GM19351 (cell line): ENCODE data around the gene HSF2BP.
"Not testable (repeated sequence)": the region's sequence is repeated elsewhere in the genome, so short reads cannot be mapped to it uniquely, and the experiment has no call there.

Source experiments
- ATAC-seq: cut with Tn5 transposase; IDR thresholded peaks from one replicate; pipeline ENCODE4 v1.9.1; 2021; ENCODE audit warnings: mild to moderate bottlenecking, moderate library complexity; ENCODE audit not compliant: unreplicated experiment

Gene HSF2BP

DNA sequence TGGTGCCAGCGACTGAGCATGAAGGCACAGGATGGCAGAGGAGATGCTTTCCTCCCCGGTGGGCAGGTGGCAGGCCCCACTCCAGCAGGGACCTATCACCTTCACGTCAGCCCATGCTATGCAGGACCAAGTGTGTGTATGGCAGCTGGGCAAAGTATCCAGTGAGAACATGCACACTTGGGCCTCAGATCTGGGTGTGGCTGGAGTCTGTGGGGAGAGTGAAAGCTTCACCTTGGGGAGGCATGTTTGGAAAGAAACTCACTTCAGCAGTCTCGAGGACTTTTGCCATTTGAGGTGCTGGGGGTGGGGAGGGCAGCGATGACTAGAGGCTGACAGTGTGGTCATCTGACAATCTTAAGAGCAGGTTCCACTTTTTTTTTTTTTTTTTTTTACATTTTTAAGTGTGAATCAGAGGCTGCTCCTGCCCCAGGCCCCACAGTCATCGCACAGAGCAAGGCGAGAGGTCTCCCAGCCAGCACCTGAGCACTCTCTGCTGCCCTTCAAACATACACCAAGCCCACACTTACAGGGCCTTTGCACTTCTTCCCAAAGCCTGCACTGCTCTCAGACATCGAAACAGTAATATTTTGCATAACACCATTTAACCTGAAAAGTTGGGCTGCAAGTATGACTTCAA, 136.7 kb downstream of the HSF2BP start:
- ATAC-seq = not testable (repeated sequence)

DNA sequence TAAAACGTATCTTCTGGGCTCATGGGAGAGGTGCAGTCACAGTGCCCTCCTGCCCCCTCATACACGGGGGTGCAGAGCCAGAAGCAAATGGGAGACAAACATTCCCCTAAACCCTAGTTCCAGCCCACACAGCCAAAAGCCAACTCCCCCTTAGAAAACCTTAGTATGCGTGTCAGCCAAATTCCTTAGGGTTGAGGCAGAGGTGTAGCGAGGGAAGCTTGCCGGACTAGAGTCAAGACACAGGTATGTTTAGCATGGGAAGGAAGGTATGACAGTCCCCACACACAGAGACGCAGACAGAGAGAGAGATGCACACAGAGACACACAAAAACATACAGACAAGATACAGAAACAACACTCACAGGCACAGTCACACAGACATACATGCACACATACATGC, 141.6 kb downstream of the HSF2BP start:
- not testable (repeated sequence) for ATAC-seq

DNA sequence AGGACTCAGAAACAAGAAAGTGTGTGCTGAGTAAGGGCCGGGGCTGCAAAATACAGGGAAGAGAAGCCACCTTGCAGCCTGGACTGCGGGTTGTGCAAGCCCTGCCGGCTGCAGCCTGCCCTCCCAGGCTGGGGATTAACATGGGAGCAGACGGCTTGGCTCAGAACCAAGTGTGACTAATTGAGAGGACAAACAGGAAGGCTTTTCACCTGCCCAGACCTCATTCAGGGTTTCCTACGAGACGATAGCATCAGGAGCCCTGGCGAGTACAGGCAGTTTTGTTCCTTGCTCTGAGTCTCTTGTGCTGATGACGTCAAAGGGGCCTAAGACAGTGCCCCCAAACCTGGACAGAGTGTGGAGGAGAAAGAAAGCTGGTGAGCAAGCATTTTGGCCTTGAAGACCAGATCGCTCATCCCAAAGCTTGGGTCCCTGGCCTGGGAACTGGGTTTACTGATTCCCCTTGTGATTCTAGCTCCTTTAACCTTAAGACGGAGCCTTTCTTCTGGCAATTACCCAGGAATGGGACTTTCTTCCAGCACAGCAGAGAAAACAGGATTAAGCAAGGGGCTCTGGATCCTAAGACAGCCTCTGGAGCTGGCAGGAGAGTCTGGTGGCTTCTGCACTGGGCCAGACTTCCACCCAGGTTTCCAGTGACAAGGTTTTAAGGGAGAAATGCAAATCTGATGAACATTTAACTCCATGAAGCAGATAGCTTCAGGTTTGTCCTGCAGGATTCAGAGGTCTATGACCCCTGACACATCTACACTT, 142.2 kb downstream of the HSF2BP start:
- not testable (repeated sequence) for ATAC-seq

DNA sequence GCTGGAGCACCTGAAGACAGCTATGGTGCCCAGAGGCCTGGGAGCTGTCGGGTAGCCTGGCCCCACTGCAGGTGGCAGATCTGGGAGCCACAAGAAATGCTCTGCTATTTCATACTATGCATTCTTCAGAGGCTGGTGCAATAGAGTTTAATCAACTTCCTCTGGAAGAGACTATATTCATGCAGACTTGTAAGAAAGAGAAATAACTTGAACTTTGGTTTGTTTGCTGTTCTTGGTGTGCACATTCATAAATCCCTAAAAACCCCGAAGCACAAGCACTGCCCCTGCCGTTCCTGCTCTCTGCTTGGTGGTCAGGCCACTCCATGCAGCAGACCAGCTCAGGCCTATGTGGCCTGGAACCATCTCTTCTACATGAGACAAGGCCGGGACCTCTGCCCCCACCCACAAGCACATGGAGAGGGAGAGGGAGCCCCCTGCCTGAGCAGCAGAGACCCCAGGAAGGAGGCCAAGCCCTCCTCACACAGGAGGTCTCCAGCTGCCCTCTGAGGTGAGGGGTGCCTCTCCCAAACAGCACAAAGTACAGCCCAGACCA, 142.9 kb downstream of the HSF2BP start:
- ATAC-seq = not testable (repeated sequence)

DNA sequence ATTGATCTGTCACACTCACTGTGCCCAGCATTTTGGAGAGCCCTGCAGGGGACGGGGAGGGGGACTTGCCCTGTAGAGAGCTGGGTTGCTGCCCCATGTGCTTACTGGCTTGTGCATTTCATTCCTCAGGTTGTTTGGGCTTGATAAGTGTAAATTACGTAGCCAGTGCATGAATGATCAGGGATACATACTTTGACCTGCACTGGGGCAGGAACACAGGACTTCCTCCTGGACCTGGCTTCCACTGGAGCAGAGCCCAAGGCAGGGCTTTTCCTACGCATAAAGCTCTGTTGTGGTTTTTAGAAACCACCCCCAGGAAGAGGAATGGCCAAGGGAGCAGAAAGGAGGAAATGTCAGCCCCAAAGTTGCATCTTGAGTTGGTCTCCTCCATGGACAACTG, 144.5 kb downstream of the HSF2BP start:
- not testable (repeated sequence) for ATAC-seq

DNA sequence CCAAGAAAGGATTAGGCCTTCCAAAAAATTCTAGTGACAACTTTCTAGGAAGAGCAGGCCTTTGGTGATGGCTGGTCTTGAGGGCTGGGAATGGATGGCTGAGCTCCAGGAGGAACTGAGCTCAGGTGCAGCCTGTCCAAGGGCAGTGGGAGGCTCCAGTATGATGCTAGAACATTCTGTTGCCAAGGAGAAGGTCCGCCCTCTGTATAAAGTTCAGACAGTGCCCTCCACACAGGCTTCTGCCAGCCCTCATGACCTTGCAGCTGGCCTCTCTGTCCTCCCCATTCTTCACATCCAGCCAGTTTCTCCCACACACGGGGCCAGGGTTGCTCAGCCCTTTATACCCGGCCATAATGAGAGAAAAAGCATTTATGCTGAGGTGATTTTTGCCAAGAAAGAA, 146.3 kb downstream of the HSF2BP start:
- not testable (repeated sequence) for ATAC-seq

DNA sequence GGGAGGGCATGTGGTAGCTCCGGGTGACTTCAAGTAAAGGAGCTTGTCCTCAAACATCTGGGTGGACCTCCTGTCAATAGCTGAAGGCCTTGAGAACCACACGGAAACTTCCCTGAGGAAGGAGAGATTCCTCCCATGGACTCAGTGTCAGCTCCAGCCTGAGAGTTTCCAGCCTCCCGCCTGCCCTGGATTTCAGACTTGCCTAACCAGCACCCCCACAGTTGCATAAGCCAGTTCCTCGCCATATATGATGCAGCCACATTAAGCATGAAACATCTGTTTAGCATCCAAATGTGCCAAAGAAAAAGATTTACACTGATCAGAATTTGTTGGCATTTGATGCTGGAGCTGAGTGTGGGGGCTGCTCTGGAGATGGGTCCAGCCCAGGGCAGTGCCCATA, 148.1 kb downstream of the HSF2BP start:
- ATAC-seq = not testable (repeated sequence)

DNA sequence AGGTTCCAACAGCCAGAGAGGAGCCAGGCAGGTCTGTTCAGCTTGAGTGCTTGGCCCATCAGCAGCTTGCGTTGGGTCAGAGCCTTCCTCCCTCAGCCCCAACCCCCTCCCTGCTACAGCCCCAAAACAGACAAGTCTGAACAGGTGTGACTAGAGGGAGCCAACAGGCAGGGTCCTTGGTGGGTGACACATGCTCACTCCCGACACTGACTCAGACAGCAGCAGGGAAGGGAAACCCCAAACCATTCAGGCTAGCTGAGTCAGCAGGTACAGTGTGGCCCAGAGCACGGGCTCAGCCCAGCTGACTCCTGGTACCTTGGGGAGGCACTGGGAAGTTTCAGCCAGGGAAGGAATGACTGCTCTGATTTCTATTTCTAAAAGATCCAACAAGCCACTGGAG, 148.6 kb downstream of the HSF2BP start:
- not testable (repeated sequence) for ATAC-seq

DNA sequence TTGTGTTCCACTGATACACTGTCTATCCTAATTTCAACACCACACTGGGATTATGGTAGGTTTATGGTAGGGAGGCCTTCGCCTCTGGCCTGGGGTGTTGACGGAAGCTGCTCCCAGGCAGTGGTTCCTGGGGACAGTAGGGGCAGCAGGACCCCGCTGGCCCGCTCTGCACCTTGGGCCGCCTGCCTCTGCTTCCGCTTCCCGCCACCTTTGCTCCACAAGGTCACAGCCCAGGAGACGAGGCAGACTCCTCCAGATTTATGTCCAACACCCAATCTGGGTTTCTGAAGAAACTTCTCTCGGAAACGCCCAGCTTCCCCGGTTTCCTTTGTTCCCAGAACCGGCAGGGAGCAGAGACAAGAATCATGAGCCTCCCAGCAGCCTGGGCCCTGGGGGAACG, 155.4 kb downstream of the HSF2BP start:
- not testable (repeated sequence) for ATAC-seq

DNA sequence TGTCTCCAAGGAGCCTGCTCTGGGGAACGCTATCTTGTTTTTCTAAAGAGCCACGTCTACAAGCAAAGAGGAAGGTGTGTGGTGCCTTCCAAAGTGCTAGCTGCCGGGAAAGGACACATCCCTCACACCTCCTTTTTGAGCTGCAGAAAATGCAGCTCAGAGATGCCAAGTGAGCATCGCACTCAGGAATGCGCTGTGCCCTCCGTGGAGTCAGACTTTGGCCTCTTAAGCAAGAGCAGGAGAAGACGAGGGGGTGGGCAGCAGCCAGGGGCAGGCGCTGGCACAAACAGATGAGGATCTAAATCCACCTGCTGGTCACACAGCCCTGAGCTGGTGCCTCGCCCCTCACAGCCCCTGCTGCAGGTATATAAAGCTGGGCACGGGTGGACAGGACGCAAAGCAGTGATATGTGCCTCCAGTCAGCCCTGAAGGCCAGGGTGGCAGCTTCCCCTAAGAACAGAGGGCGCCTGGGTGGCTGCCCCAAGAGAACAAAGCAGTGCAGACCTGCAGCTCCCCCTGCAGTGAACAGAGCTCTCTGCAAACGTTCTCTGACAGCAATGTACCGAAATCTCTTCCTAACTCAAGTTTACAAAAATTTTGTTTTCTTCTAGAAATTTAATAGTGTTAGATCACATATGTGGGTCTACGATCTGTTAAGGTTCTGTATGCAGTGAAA, 156.1 kb downstream of the HSF2BP start:
- not testable (repeated sequence) for ATAC-seq

DNA sequence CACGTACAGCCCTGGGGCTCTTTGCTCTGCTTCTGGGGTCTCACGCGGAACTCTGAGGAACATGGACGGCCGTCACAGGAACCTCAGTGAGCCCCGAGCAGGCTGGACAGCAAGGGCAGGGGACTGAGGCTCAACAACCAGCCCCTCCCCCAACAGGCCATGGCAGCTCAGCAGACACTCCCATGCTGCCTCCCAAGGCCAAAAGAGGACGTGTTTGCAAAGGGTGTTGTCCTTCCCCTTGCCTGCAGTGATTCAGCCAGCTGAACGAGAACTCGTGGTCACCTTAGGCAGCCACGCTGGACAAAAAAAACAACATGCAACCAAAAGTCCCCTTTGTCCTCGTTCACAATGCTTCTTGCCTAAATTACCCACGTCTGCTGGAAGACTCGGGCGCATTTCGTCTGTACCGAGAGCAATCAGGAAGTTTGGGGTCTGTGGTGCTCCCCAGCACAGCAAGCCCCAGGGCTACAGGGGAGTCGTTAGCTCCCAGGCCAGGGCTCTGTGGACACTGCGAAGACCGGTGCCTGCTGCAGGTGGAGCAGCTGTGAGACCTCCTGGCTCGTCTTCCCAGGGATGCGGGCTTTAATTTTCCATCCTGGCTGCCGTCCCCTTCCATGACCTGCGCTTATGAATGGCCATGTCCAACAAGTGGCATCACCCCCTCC, 156.7 kb downstream of the HSF2BP start:
- not testable (repeated sequence) for ATAC-seq

DNA sequence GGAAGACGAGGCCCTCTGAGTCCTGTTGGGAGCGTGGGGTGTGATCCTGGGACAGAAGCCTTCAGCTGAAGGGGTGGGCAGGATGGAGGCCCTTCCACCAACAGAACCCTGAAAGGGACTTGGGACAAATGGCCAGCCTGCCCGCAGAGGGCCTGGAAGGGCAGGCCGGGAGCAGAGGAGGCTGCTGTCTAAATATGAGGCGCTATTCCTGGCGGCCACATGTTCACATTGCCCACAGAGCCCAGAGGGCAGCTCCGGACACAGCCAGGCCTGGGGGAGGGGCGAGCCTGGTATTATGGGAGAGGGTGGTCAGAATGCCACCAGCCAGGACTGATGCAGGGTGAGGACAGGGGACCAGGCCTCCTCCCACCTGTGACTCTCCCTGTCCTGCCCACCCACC, 160.4 kb downstream of the HSF2BP start:
- not testable (repeated sequence) for ATAC-seq

DNA sequence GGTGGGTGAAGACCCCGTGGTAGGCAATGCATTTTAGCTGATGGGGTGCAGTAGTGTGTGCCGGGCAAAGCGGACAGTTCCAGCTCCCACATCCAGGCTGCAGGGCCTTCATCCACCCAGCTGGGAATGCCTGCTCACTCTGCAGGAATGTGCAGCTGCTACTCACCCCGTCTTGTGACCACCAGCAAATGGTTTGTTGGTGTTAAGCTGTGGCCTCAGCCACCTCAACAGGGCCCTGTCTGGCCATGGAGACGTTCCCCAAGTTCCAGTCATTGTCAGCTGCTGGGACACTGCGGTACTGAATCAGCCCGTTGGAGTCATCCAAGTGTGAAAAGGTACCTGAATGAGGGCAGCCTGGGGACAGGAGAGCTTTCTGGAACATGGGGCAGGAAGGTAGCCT, 161.2 kb downstream of the HSF2BP start:
- ATAC-seq = not testable (repeated sequence)

DNA sequence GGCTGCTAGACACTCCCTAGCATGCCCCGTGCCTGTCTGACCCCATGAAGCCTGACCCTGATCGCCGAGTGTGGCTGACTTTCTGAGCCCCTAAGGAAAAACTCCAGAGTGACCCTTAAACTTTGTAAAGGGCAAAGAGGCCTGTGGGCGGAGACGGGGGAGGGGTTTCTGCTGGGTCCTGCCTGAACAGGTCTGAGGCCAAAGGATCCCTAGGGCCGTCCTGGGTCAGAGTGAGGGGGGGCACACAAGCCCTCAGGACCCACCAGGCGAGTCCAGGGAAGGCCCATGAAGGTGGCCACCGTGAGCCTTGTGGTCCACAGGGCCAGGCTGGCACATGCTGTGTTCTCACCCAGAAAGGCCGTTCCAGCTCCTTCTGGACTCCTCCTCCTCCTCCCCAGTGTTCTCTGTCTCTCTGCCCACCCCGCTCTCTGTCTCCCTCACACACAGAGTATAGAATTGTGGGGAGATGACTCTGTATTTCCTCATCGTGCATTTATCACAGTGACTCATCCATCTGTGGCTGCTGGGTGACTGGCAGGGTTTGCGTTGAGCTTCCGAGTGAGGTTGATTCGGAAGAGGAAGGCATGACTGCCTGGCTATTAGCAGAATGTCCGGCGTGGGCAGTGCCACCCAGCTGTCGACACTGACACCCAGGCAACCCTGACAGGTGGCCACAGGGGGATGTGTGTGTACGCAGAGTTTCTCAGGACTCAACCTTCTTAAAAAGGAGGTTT, 164.8 kb downstream of the HSF2BP start:
- ATAC-seq = not testable (repeated sequence)

DNA sequence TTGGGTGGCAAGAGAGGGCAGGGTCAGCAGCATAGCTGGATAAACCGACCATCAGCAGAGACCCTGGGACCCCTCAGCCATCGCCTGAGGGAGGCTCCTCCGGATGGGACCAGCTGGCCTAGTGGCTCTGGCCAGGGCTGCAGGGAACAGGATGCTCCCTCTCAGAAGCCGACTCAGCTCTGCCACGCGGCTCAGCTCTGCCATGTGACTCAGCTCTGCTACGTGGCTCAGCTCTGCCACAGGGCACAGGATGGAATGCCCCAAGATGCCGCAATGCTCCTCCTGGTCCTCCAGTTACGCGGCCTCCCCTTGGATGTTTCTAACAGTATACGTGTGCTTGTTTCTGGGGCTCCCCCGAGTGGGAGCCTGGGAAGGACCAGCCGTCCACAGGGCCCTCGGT, 165.8 kb downstream of the HSF2BP start:
- not testable (repeated sequence) for ATAC-seq

DNA sequence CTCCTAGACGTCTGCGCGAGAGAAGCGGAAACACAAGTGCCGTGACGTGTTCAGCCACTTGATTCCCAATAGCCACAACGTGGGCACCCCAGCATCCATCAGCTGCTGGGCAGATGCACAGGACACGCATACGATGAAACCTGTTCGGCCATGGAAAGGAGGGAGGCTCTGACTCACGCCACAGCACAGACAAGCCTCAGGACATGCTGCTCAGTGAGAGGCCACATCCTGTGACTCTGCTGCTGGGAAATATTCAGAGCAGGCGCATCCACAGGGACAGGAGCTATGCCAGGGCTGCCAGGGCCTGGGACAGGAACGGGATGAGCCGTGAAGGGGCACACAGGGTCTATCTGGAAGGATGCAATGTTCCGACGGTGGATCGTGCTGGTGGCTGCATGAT, 171.1 kb downstream of the HSF2BP start:
- not testable (repeated sequence) for ATAC-seq

DNA sequence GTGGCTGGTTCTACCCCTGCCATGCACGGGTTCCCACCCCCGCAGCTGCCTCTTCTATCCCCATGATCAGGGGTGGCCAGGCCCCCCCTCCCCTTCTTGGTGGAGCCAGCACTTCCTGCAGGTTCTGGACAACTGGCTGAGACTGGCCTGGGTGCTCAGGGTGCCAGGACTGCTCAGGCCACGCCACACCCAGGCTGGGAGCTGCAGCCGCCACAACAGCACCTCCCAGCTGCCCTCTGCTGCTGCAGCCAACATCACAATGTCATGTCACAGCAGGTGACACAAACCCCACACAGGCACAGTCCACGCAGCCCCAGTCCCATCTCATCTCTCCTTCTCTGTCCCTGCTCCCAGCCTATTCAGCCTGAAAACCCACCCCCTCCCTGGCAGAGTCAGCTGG, 173.2 kb downstream of the HSF2BP start:
- ATAC-seq = not testable (repeated sequence)

DNA sequence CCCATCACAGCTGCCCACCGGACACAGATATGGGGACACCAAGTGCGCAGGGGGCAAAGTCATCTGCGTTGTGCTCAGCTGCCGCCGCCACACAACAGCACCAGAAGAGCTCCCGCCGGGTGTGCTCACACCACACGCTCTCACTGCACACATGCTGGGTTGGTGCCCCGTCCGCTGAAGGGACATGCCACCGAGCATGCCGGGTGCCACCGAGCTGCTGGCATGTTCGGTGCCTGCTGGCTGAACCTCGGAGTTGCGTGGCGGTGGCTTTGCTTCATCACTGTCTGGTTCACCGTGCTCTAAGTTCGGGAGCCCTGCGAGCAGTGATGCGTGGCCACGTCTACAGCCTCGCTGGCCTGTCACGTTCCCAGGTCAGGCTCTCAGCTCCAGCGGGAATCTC, 174.3 kb downstream of the HSF2BP start:
- ATAC-seq = not testable (repeated sequence)

DNA sequence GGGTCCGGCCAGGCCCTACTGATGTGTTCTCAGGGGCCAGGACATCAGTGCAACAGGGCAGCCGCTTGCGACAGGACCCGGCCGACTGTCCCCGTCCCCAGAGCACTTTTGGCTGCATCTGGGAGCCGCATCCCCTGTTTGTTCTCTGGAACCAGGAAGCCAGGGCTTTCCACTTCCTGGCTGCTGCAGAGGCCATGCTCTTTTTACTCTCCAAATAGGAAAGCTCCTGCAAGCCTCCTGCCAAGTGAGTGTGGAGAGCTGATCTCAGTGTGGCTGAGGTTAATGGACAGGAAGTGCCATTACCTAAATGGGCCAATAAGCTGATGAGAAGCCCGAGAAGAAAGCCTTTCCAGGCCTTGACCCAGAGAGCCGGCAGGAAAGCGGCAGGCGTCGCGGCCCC, 180.1 kb downstream of the HSF2BP start:
- ATAC-seq = not testable (repeated sequence)
